ENCODE measurements around the gene SETBP1.

Gene SETBP1

GRCh38 chr18:45008694-45009413, 328.2 kb downstream of the SETBP1 start:
- no peak for DNase-seq (ENCODE audit: low read depth in 1 of 2, low spot score in 1 of 2)

GRCh38 chr18:45009756-45010155, 329.1 kb downstream of the SETBP1 start:
- DNase-seq (ENCODE audit: low read depth in 1 of 2, low spot score in 1 of 2) = no peak

GRCh38 chr18:45012286-45012685, 331.6 kb downstream of the SETBP1 start:
- DNase-seq (ENCODE audit: low read depth in 1 of 2, low spot score in 1 of 2) = no peak

- DNase-seq (ENCODE audit: low read depth in 1 of 2, low spot score in 1 of 2) = no peak
Measured at GRCh38 chr18:45014047-45014501, 333.4 kb downstream of the SETBP1 start.

GRCh38 chr18:45015788-45016128, 335.1 kb downstream of the SETBP1 start:
- DNase-seq (ENCODE audit: low read depth in 1 of 2, low spot score in 1 of 2) = no peak

GRCh38 chr18:45019469-45019868, 338.8 kb downstream of the SETBP1 start:
- no peak for DNase-seq (ENCODE audit: low read depth in 1 of 2, low spot score in 1 of 2)

- DNase-seq (ENCODE audit: low read depth in 1 of 2, low spot score in 1 of 2) = no peak
Measured at GRCh38 chr18:45023519-45023918, 342.8 kb downstream of the SETBP1 start.

- DNase-seq (ENCODE audit: low read depth in 1 of 2, low spot score in 1 of 2) = no peak
Measured at GRCh38 chr18:45024357-45025088, 343.8 kb downstream of the SETBP1 start.

- no peak for DNase-seq (ENCODE audit: low read depth in 1 of 2, low spot score in 1 of 2)
Measured at GRCh38 chr18:45025089-45025450, 344.4 kb downstream of the SETBP1 start.

GRCh38 chr18:45026162-45026561, 345.5 kb downstream of the SETBP1 start:
- DNase-seq (ENCODE audit: low read depth in 1 of 2, low spot score in 1 of 2) = no peak

GRCh38 chr18:45034179-45034578, 353.5 kb downstream of the SETBP1 start:
- DNase-seq (ENCODE audit: low read depth in 1 of 2, low spot score in 1 of 2) = no peak

- DNase-seq (ENCODE audit: low read depth in 1 of 2, low spot score in 1 of 2) = no peak
Measured at GRCh38 chr18:45037618-45038017, 356.9 kb downstream of the SETBP1 start.

GRCh38 chr18:45039376-45039775, 358.7 kb downstream of the SETBP1 start:
- no peak for DNase-seq (ENCODE audit: low read depth in 1 of 2, low spot score in 1 of 2)

- no peak for DNase-seq (ENCODE audit: low read depth in 1 of 2, low spot score in 1 of 2)
Measured at GRCh38 chr18:45040879-45041278, 360.2 kb downstream of the SETBP1 start.

GRCh38 chr18:45044787-45045186, 364.1 kb downstream of the SETBP1 start:
- no peak for DNase-seq (ENCODE audit: low read depth in 1 of 2, low spot score in 1 of 2)

- DNase-seq (ENCODE audit: low read depth in 1 of 2, low spot score in 1 of 2) = no peak
Measured at GRCh38 chr18:45046228-45046627, 365.5 kb downstream of the SETBP1 start.

GRCh38 chr18:45046961-45047360, 366.3 kb downstream of the SETBP1 start:
- DNase-seq (ENCODE audit: low read depth in 1 of 2, low spot score in 1 of 2) = no peak

- no peak for DNase-seq (ENCODE audit: low read depth in 1 of 2, low spot score in 1 of 2)
Measured at GRCh38 chr18:45049578-45050319, 369.1 kb downstream of the SETBP1 start.

- DNase-seq (ENCODE audit: low read depth in 1 of 2, low spot score in 1 of 2) = no peak
Measured at GRCh38 chr18:45050712-45051601, 370.3 kb downstream of the SETBP1 start.

GRCh38 chr18:45054636-45055035, 373.9 kb downstream of the SETBP1 start:
- DNase-seq (ENCODE audit: low read depth in 1 of 2, low spot score in 1 of 2) = no peak

- no peak for DNase-seq (ENCODE audit: low read depth in 1 of 2, low spot score in 1 of 2)
Measured at GRCh38 chr18:45055811-45056210, 375.1 kb downstream of the SETBP1 start.

Measured in activated CD4-positive, alpha-beta T cell treated with anti-CD3 and anti-CD28 coated beads, Interleukin-2, amount 50 U/mL, for 24 hours (primary cell).